ENCODE results near the gene PSME4. TPM values are rescaled to one million over a fixed set of nuclear protein-coding genes. Genes with fewer than 3 reads are reported as not detected.
A peak's percentile ranks its signal among the peaks of the same experiment; 100 is the strongest.
"Not testable (repeated sequence)": the region's sequence is repeated elsewhere in the genome, so short reads cannot be mapped to it uniquely, and the experiment has no call there.

The PSME4 gene
- total and polyA plus RNA-seq, 2 donors (not counting 1 experiment from before 2014, with no cell fraction given), result 34.5 to 61.9 TPM

GRCh38 chr2:53964257-53964952 lies 6.4 kb downstream of the PSME4 start:
- no CpG with 5 or more reads among the region's 2 CpGs for WGBS (ENCODE audit: insufficient coverage)
- Mint-ChIP-seq H3K27me3 (no peaks in the 10 kb centered on the region), H3K9me3 (ENCODE audit: insufficient read depth) (no peaks in the 10 kb centered on the region), H3K4me1 (peaks cover 80% of the 10 kb centered on the region), H3K27ac (peak overlapping the region; percentile 64), H3K4me3 (peak overlapping the region; percentile 6)
- intact Hi-C loops (cut with micrococcal nuclease), result no loop called here
- Histone ChIP-seq H3K4me2 (replicated peaks; ENCODE audit: low read depth, low read length, poor library complexity, severe bottlenecking) (peak overlapping the region; percentile 30), H2AFZ (ENCODE audit: insufficient read depth, low read depth, low read length, poor library complexity, severe bottlenecking) (no peak overlapping the region), H4K20me1 (ENCODE audit: control insufficient read depth, insufficient read depth, low read length, poor library complexity, severe bottlenecking) (peaks cover 18% of the 10 kb centered on the region), H3K36me3 (replicated peaks in 1 of 2; ENCODE audit: control extremely low read depth in 1 of 2, control insufficient read depth in 1 of 2, extremely low read depth in 1 of 2, insufficient read depth in 2 of 2, low read length in 1 of 2) (no peaks in the 10 kb centered on the region), H3K4me3 (ENCODE audit: control extremely low read depth in 1 of 5, extremely low read depth in 1 of 5, insufficient read depth in 1 of 5, low read depth in 2 of 5, low read length in 4 of 5) (no peak overlapping the region), H3K9me3 (ENCODE audit: control extremely low read depth in 1 of 3, control insufficient read depth in 2 of 3, insufficient read depth in 1 of 3, low read length in 2 of 3) (no peaks in the 10 kb centered on the region), H3K4me1 (ENCODE audit: control insufficient read depth in 2 of 2, insufficient read depth in 2 of 2, low read length in 2 of 2) (peaks cover 59 to 65% of the 10 kb centered on the region in 2 donors), H3K27me3 (replicated peaks in 1 of 4; ENCODE audit: control extremely low read depth in 1 of 4, control insufficient read depth in 3 of 4, insufficient read depth in 4 of 4, low read length in 3 of 4) (no peaks in the 10 kb centered on the region), H3K9ac (ENCODE audit: low read length) (no peak overlapping the region), H3K27ac (ENCODE audit: low read length in 2 of 2) (peak overlapping the region in 1 of 2 donors; percentile 57), H3K79me2 (ENCODE audit: control insufficient read depth, insufficient read depth, low read length) (peaks cover 99% of the 10 kb centered on the region)
- ChIA-PET CTCF (no interaction called here), POLR2A (no interaction called here)
- no peak for ATAC-seq (ENCODE audit: low read depth)
- TF ChIP-seq EZH2 (IDR thresholded peaks at IDR 0.05; ENCODE audit: borderline replicate concordance, insufficient read depth, low read depth, low read length, poor library complexity, severe bottlenecking) (no peak), CTCF (IDR thresholded peaks at IDR 0.05) (no peak)
- no peak for DNase-seq

GRCh38 chr2:53961478-53962216 lies 9.1 kb downstream of the PSME4 start:
- WGBS (ENCODE audit: insufficient coverage), result 40% methylated on average over 7 of the region's 10 CpGs
- Histone ChIP-seq H3K27ac (ENCODE audit: low read length in 2 of 2) (peak overlapping the region in 1 of 2 donors; percentile 64), H4K20me1 (ENCODE audit: control insufficient read depth, insufficient read depth, low read length, poor library complexity, severe bottlenecking) (peaks cover 14% of the 10 kb centered on the region), H3K4me1 (ENCODE audit: control insufficient read depth in 2 of 2, insufficient read depth in 2 of 2, low read length in 2 of 2) (peaks cover 37 to 39% of the 10 kb centered on the region in 2 donors), H3K79me2 (ENCODE audit: control insufficient read depth, insufficient read depth, low read length) (peaks cover 98% of the 10 kb centered on the region), H3K4me2 (replicated peaks; ENCODE audit: low read depth, low read length, poor library complexity, severe bottlenecking) (peak overlapping the region; percentile 38), H3K4me3 (ENCODE audit: control extremely low read depth in 1 of 5, extremely low read depth in 1 of 5, insufficient read depth in 1 of 5, low read depth in 2 of 5, low read length in 4 of 5) (peak overlapping the region in 1 of 5 experiments; percentile 24)
- POLR2A ChIA-PET; intact Hi-C loops (cut with micrococcal nuclease); H3K27me3 ChIP-seq (replicated peaks in 1 of 4; ENCODE audit: control extremely low read depth in 1 of 4, control insufficient read depth in 3 of 4, insufficient read depth in 4 of 4, low read length in 3 of 4); H2AFZ ChIP-seq (ENCODE audit: insufficient read depth, low read depth, low read length, poor library complexity, severe bottlenecking); H3K9ac ChIP-seq (ENCODE audit: low read length); H3K36me3 ChIP-seq (replicated peaks in 1 of 2; ENCODE audit: control extremely low read depth in 1 of 2, control insufficient read depth in 1 of 2, extremely low read depth in 1 of 2, insufficient read depth in 2 of 2, low read length in 1 of 2); H3K9me3 ChIP-seq (ENCODE audit: control extremely low read depth in 1 of 3, control insufficient read depth in 2 of 3, insufficient read depth in 1 of 3, low read length in 2 of 3); ATAC-seq (ENCODE audit: low read depth); CTCF ChIA-PET; H3K27me3 Mint-ChIP-seq; DNase-seq; H3K9me3 Mint-ChIP-seq (ENCODE audit: insufficient read depth): not testable (repeated sequence)
- Mint-ChIP-seq H3K4me3 (peak overlapping the region; percentile 74), H3K4me1 (peaks cover 72% of the 10 kb centered on the region), H3K27ac (peak overlapping the region; percentile 86)
